HepG2 (cell line): ENCODE results near the gene IL6R.

Source experiments
- IRF9 ChIP-seq: sonication (generic); formaldehyde crosslinking; IDR thresholded peaks from 2 replicates; pipeline ENCODE4 v1.8.0; 2022; ENCODE audit warnings: missing genetic modification reagents, mild to moderate bottlenecking, borderline replicate concordance
- JUNB ChIP-seq: sonication (generic); formaldehyde crosslinking; IDR thresholded peaks from 2 replicates; pipeline ENCODE4 v1.8.0; 2022; ENCODE audit warnings: missing genetic modification reagents, mild to moderate bottlenecking, borderline replicate concordance

- TF ChIP-seq IRF9 (CRISPR knock-in tag): no peak
- no peak for TF ChIP-seq JUNB (CRISPR knock-in tag)
Observed at GRCh38 chr1:154478639-154479038, 73.5 kb downstream of the IL6R start.
